Neural cell (in vitro differentiated cells): Measurements from ENCODE around the gene NUP98. TPM values are rescaled to one million over a fixed set of nuclear protein-coding genes. Genes with fewer than 3 reads are reported as not detected.

Experiments
- H2AFZ ChIP-seq: fragments of 200-600, 300-800 bp; sonication (generic), shearing (Covaris generic); 2 replicates; pipeline ENCODE4 v1.6.0; 2014; ENCODE audit warnings: low read depth, mild to moderate bottlenecking, antibody characterized with exemption, low read length, moderate library complexity
- H3F3A ChIP-seq: fragments of 200-600 bp; shearing (Covaris generic); 2 replicates; pipeline ENCODE4 v1.6.1; 2016; ENCODE audit warnings: mild to moderate bottlenecking, moderate library complexity, mixed read lengths, antibody characterized with exemption, low read length; ENCODE audit not compliant: insufficient read depth, poor library complexity, severe bottlenecking
- H3K27ac ChIP-seq: fragments of 200-600, 300-800 bp; sonication (generic), shearing (Covaris generic); 2 replicates; pipeline ENCODE4 v1.5.1; 2014; ENCODE audit warnings: mild to moderate bottlenecking, low read length, moderate library complexity
- H3K27me3 ChIP-seq: fragments of 300-800, 200-600 bp; sonication (generic), shearing (Covaris generic); 2 replicates; pipeline ENCODE4 v1.6.0; 2014; ENCODE audit warnings: mild to moderate bottlenecking, low read depth, low read length, moderate library complexity; ENCODE audit not compliant: insufficient read depth
- H3K36me3 ChIP-seq: fragments of 300-800, 200-600 bp; sonication (generic), shearing (Covaris generic); 2 replicates; pipeline ENCODE4 v1.5.1; 2014; ENCODE audit warnings: mild to moderate bottlenecking, antibody characterized with exemption, low read length, moderate library complexity; ENCODE audit not compliant: insufficient read depth
- H3K4me2 ChIP-seq: fragments of 300-800, 200-600 bp; sonication (generic), shearing (Covaris generic); 2 replicates; pipeline ENCODE4 v1.6.0; 2014; ENCODE audit warnings: mild to moderate bottlenecking, low read length
- H3K4me3 ChIP-seq: fragments of 300-800, 200-600 bp; sonication (generic), shearing (Covaris generic); 2 replicates; pipeline ENCODE4 v1.5.1; 2014; ENCODE audit warnings: mild to moderate bottlenecking, low read length, moderate library complexity
- H3K79me2 ChIP-seq: fragments of 200-600 bp; shearing (Covaris generic); replicated peaks from 2 replicates; pipeline ENCODE4 v1.6.0; 2014; ENCODE audit warnings: mild to moderate bottlenecking, low read length, moderate library complexity; ENCODE audit not compliant: insufficient read depth
- H3K9ac ChIP-seq: fragments of 300-800, 200-600 bp; sonication (generic), shearing (Covaris generic); 2 replicates; pipeline ENCODE4 v1.6.1; 2016; ENCODE audit warnings: mild to moderate bottlenecking, low read length, mixed read lengths
- H3K9me2 ChIP-seq: fragments of 200-600 bp; shearing (Covaris generic); 2 replicates; pipeline ENCODE4 v1.6.1; 2016; ENCODE audit warnings: mild to moderate bottlenecking, low read length, mixed read lengths; ENCODE audit not compliant: insufficient read depth
- H3K9me3 ChIP-seq: fragments of 200-600, 300-800 bp; sonication (generic), shearing (Covaris generic); 2 replicates; pipeline ENCODE4 v1.6.1; 2016; ENCODE audit warnings: mild to moderate bottlenecking, mixed run types, low read length, moderate library complexity, mixed read lengths
- H4K20me1 ChIP-seq: fragments of 200-600 bp; shearing (Covaris generic); 2 replicates; pipeline ENCODE4 v1.6.1; 2016; ENCODE audit warnings: mild to moderate bottlenecking, mixed run types; ENCODE audit not compliant: insufficient read depth
- EP300 ChIP-seq: fragments of 450-650 bp; conservative IDR thresholded peaks from 2 replicates; pipeline ENCODE4 v1.6.1; 2014; ENCODE audit warnings: antibody characterized with exemption, mild to moderate bottlenecking, moderate library complexity; ENCODE audit not compliant: poor library complexity, severe bottlenecking
- EZH2 ChIP-seq: fragments of 200-600, 300-800 bp; shearing (Covaris generic), sonication (generic); IDR thresholded peaks from 2 replicates; pipeline ENCODE4 v1.6.1; 2014; ENCODE audit warnings: antibody characterized with exemption, low read length, borderline replicate concordance, mild to moderate bottlenecking; ENCODE audit not compliant: insufficient read depth, poor library complexity, severe bottlenecking
- MXI1 ChIP-seq: fragments of 450-650 bp; conservative IDR thresholded peaks from 2 replicates; pipeline ENCODE4 v1.6.1; 2014; ENCODE audit warnings: antibody characterized with exemption, mild to moderate bottlenecking; ENCODE audit not compliant: poor library complexity, severe bottlenecking
- POLR2AphosphoS5 ChIP-seq: IDR thresholded peaks from 2 replicates; pipeline ENCODE4 v1.6.1; 2012
- RAD21 ChIP-seq: fragments of 450-650 bp; conservative IDR thresholded peaks from 2 replicates; pipeline ENCODE4 v1.6.1; 2014; ENCODE audit warnings: antibody characterized with exemption, mild to moderate bottlenecking, moderate library complexity
- SMC3 ChIP-seq: fragments of 450-650 bp; conservative IDR thresholded peaks from 2 replicates; pipeline ENCODE4 v1.6.1; 2014; ENCODE audit warnings: antibody characterized with exemption, mild to moderate bottlenecking, moderate library complexity; ENCODE audit not compliant: poor library complexity
- TAF1 ChIP-seq: IDR thresholded peaks from 2 replicates; pipeline ENCODE4 v1.6.1; 2012; ENCODE audit warnings: low read depth
- polyA plus RNA-seq: library from polyadenylated mRNA; depleted of rRNA; stranded (reverse); fragments of >200 nt; gene quantifications from 2 replicates; pipeline ENCODE4 v1.2.3, GENCODE V29; 2014
- TF ChIP-seq, protein P1 (sequence below): fragments of 450-650 bp; IDR thresholded peaks from 2 replicates; pipeline ENCODE4 v1.5.1; 2014; ENCODE audit warnings: antibody characterized with exemption, mild to moderate bottlenecking, moderate library complexity; ENCODE audit not compliant: poor library complexity, severe bottlenecking
- TF ChIP-seq, protein P2 (sequence below): IDR thresholded peaks from 2 replicates; pipeline ENCODE4 v1.6.1; 2012; ENCODE audit warnings: borderline replicate concordance

NUP98 gene
- polyA plus RNA-seq, 1 donor from 2014 or later, result 28.9 TPM

DNA sequence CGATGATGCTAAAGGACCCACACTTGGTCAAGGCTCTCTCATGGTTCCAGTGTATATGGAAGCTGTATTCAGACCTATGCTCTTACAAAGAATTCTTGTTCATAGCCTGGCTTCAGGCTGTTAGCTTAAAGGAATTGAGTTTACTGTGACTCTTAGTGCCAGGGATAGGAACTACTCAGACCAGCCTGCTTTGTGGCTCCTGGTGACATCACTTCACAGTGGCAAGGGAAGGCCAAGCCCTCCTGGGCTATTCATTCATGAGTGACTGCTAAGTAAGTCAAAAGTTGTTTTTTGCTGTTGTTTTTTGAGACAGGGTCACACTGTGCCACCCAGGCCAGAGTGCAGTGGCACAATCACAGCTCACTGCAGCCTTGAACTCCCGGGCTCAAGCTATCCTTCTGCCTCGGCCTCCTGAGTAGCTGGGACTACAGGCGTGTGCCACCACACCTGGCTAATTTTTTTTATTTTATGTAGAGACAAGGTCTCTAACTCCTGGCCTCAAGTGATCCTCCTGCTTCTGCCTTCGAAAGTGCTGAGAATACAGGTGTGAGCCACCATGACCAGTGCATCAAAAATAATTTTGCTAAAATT is 165.2 kb downstream of the NUP98 start:
- Histone ChIP-seq H3K79me2 (no peaks in the 10 kb centered on the region), H3K4me3 (no peak overlapping the region), H3K27me3 (no peaks in the 10 kb centered on the region), H2AFZ (no peak overlapping the region), H3K4me2 (no peak overlapping the region), H3K36me3 (no peaks in the 10 kb centered on the region), H3K9ac (no peak overlapping the region), H3F3A (no peaks in the 10 kb centered on the region), H4K20me1 (no peaks in the 10 kb centered on the region), H3K27ac (no peak overlapping the region), H3K9me2 (no peaks in the 10 kb centered on the region), H3K9me3 (no peaks in the 10 kb centered on the region)
- no peak for TF ChIP-seq MXI1
- TF ChIP-seq EP300, result no peak
- TF ChIP-seq, protein P1, sequence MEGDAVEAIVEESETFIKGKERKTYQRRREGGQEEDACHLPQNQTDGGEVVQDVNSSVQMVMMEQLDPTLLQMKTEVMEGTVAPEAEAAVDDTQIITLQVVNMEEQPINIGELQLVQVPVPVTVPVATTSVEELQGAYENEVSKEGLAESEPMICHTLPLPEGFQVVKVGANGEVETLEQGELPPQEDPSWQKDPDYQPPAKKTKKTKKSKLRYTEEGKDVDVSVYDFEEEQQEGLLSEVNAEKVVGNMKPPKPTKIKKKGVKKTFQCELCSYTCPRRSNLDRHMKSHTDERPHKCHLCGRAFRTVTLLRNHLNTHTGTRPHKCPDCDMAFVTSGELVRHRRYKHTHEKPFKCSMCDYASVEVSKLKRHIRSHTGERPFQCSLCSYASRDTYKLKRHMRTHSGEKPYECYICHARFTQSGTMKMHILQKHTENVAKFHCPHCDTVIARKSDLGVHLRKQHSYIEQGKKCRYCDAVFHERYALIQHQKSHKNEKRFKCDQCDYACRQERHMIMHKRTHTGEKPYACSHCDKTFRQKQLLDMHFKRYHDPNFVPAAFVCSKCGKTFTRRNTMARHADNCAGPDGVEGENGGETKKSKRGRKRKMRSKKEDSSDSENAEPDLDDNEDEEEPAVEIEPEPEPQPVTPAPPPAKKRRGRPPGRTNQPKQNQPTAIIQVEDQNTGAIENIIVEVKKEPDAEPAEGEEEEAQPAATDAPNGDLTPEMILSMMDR, result no peak
- no peak for TF ChIP-seq TAF1
- TF ChIP-seq, protein P2, sequence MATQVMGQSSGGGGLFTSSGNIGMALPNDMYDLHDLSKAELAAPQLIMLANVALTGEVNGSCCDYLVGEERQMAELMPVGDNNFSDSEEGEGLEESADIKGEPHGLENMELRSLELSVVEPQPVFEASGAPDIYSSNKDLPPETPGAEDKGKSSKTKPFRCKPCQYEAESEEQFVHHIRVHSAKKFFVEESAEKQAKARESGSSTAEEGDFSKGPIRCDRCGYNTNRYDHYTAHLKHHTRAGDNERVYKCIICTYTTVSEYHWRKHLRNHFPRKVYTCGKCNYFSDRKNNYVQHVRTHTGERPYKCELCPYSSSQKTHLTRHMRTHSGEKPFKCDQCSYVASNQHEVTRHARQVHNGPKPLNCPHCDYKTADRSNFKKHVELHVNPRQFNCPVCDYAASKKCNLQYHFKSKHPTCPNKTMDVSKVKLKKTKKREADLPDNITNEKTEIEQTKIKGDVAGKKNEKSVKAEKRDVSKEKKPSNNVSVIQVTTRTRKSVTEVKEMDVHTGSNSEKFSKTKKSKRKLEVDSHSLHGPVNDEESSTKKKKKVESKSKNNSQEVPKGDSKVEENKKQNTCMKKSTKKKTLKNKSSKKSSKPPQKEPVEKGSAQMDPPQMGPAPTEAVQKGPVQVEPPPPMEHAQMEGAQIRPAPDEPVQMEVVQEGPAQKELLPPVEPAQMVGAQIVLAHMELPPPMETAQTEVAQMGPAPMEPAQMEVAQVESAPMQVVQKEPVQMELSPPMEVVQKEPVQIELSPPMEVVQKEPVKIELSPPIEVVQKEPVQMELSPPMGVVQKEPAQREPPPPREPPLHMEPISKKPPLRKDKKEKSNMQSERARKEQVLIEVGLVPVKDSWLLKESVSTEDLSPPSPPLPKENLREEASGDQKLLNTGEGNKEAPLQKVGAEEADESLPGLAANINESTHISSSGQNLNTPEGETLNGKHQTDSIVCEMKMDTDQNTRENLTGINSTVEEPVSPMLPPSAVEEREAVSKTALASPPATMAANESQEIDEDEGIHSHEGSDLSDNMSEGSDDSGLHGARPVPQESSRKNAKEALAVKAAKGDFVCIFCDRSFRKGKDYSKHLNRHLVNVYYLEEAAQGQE, result no peak
- no peak for TF ChIP-seq EZH2

DNA sequence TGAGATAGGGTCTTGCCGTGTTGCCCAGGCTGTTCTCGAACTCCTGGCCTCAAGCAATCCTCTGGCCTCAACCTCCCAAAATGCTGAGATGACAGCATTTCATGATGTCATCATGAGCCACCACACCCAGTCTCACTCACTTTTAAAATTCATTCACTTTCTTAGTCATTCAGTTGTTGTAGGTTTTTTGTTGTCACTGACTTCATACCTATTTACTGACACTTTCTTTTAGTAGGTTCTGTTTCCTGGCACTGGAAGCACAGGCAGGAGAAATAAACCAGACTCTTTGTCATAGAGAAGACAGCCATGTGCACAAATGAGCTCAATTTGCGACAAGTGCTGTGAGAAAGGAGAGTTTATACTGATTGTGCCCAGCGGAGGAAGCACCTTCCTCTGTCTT is 166.0 kb downstream of the NUP98 start:
- Histone ChIP-seq H3K27me3 (no peaks in the 10 kb centered on the region), H3K4me3 (no peak overlapping the region), H4K20me1 (no peaks in the 10 kb centered on the region), H3K27ac (no peak overlapping the region), H3F3A (no peaks in the 10 kb centered on the region), H3K79me2 (no peaks in the 10 kb centered on the region), H3K36me3 (no peaks in the 10 kb centered on the region), H3K4me2 (no peak overlapping the region), H3K9me2 (no peaks in the 10 kb centered on the region), H2AFZ (no peak overlapping the region), H3K9me3 (no peaks in the 10 kb centered on the region), H3K9ac (no peak overlapping the region)
- TF ChIP-seq EZH2 (no peak), RAD21 (no peak), MXI1 (no peak)

DNA sequence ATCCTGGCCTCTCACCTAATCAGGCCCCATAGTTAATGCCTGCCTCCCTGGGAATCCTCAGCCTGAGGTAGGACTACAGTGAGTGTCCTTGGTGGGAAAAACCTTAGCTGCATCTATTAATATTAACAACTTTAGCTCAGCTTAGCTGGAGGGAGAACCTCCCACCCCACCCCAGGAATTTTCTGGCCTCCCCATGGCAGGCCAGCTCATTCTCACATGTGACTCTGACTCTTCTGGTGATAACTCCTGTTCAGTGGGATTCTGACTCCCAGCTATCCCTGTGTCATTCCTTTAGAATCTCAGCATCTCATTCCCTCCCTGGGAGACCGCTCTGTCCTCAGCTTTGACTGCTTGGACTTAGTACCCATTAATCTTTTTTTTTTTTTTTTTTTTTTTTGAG is 170.1 kb downstream of the NUP98 start:
- no peaks in the 10 kb centered on the region for H3K79me2 ChIP-seq
- no peaks in the 10 kb centered on the region for H3K36me3 ChIP-seq
- no peaks in the 10 kb centered on the region for H3K9me3 ChIP-seq
- H3K4me2 ChIP-seq, result no peak overlapping the region
- H2AFZ ChIP-seq, result no peak overlapping the region
- no peaks in the 10 kb centered on the region for H3F3A ChIP-seq
- H3K27ac ChIP-seq, result no peak overlapping the region
- TF ChIP-seq SMC3 (no peak), EZH2 (no peak), EP300 (no peak), POLR2AphosphoS5 (no peak), TAF1 (no peak), MXI1 (no peak), RAD21 (no peak)
- TF ChIP-seq, protein P1, result no peak
- TF ChIP-seq, protein P2, result no peak
- H3K9ac ChIP-seq, result no peak overlapping the region
- no peak overlapping the region for H3K4me3 ChIP-seq
- H3K9me2 ChIP-seq, result no peaks in the 10 kb centered on the region
- H3K27me3 ChIP-seq, result no peaks in the 10 kb centered on the region
- H4K20me1 ChIP-seq, result no peaks in the 10 kb centered on the region
